Measurements from ENCODE around the gene DDX6.

Gene DDX6

GRCh38 chr11:118785362-118785761 is 5.6 kb downstream of the DDX6 start:
- Histone ChIP-seq H3K27ac (ENCODE audit: extremely low read depth, low read depth, low read length) (no peak overlapping the region), H3K9me3 (ENCODE audit: control insufficient read depth, insufficient read depth, low read depth, low read length) (no peaks in the 10 kb centered on the region), H3K4me1 (ENCODE audit: control insufficient read depth, insufficient read depth, low read length) (peaks cover 6% of the 10 kb centered on the region), H3K4me3 (ENCODE audit: low read depth, low read length) (no peak overlapping the region), H3K36me3 (ENCODE audit: control insufficient read depth in 2 of 2, insufficient read depth in 1 of 2, low read length in 2 of 2) (peaks cover 34 to 59% of the 10 kb centered on the region in 2 experiments)
- ChIA-PET POLR2A (interaction anchor here (0.6 kb wide), 1 partner anchor 45 kb away, joined by 5 read pairs; no protein-coding TSS in a partner anchor), CTCF (interaction anchor here (1.1 to 2.1 kb wide), 2 partner anchors 96 to 143 kb away, joined by 3 to 7 read pairs; no protein-coding TSS in a partner anchor)
- no peak for TF ChIP-seq PRDM2 (tag by site-specific recombination; IDR thresholded peaks at IDR 0.05; ENCODE audit: borderline replicate concordance)
- TF ChIP-seq ZNF311 (tag by site-specific recombination; IDR thresholded peaks at IDR 0.05; ENCODE audit: borderline replicate concordance) = no peak
- TF ChIP-seq SP7 (tag by site-specific recombination; IDR thresholded peaks at IDR 0.05) = 0 out of 2 replicates have a peak, but pooled peaks have one; percentile 13
- TF ChIP-seq, protein P1, sequence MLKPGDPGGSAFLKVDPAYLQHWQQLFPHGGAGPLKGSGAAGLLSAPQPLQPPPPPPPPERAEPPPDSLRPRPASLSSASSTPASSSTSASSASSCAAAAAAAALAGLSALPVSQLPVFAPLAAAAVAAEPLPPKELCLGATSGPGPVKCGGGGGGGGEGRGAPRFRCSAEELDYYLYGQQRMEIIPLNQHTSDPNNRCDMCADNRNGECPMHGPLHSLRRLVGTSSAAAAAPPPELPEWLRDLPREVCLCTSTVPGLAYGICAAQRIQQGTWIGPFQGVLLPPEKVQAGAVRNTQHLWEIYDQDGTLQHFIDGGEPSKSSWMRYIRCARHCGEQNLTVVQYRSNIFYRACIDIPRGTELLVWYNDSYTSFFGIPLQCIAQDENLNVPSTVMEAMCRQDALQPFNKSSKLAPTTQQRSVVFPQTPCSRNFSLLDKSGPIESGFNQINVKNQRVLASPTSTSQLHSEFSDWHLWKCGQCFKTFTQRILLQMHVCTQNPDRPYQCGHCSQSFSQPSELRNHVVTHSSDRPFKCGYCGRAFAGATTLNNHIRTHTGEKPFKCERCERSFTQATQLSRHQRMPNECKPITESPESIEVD (tag by site-specific recombination; IDR thresholded peaks at IDR 0.05) = peak; percentile 76
- no peak for TF ChIP-seq ZFP3 (tag by site-specific recombination; IDR thresholded peaks at IDR 0.05; ENCODE audit: low read depth)
- TF ChIP-seq GLIS1 (tag by site-specific recombination; IDR thresholded peaks at IDR 0.05) = 0 out of 2 replicates have a peak, but pooled peaks have one; percentile 31
- TF ChIP-seq ZNF423 (tag by site-specific recombination; IDR thresholded peaks at IDR 0.05) = no peak
- TF ChIP-seq KLF7 (tag by site-specific recombination; IDR thresholded peaks at IDR 0.05; ENCODE audit: borderline replicate concordance) = no peak
- TF ChIP-seq WT1 (tag by site-specific recombination; IDR thresholded peaks at IDR 0.05) = no peak
- TF ChIP-seq ZFP37 (tag by site-specific recombination; IDR thresholded peaks at IDR 0.05) = no peak
- no peak for TF ChIP-seq ZNF37A (tag by site-specific recombination; IDR thresholded peaks at IDR 0.05)
- TF ChIP-seq ZNF155 (tag by site-specific recombination; IDR thresholded peaks at IDR 0.05) = no peak
- TF ChIP-seq, protein P2, sequence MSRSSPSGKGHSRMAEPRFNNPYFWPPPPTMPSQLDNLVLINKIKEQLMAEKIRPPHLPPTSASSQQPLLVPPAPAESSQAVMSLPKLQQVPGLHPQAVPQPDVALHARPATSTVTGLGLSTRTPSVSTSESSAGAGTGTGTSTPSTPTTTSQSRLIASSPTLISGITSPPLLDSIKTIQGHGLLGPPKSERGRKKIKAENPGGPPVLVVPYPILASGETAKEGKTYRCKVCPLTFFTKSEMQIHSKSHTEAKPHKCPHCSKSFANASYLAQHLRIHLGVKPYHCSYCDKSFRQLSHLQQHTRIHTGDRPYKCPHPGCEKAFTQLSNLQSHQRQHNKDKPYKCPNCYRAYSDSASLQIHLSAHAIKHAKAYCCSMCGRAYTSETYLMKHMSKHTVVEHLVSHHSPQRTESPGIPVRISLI (tag by site-specific recombination; IDR thresholded peaks at IDR 0.05) = peak; percentile 90
- no peak for TF ChIP-seq ZNF514 (tag by site-specific recombination; IDR thresholded peaks at IDR 0.05)
- no peak for TF ChIP-seq OVOL3 (tag by site-specific recombination; IDR thresholded peaks at IDR 0.05)
- TF ChIP-seq YY1 (tag by site-specific recombination; IDR thresholded peaks at IDR 0.05) = no peak

Data from HEK293 (cell line).